ENCODE data around the gene C19orf81.

Gene C19orf81

GRCh38 chr19:50644315-50644915, 4.8 kb upstream of the C19orf81 start:
- POLR2A ChIA-PET = no interaction called here

GRCh38 chr19:50645107-50645506, 4.1 kb upstream of the C19orf81 start:
- no peak for DNase-seq (ENCODE audit: extremely low spot score)
- ChIA-PET CTCF (no interaction called here), POLR2A (no interaction called here)
- TF ChIP-seq, protein P1, sequence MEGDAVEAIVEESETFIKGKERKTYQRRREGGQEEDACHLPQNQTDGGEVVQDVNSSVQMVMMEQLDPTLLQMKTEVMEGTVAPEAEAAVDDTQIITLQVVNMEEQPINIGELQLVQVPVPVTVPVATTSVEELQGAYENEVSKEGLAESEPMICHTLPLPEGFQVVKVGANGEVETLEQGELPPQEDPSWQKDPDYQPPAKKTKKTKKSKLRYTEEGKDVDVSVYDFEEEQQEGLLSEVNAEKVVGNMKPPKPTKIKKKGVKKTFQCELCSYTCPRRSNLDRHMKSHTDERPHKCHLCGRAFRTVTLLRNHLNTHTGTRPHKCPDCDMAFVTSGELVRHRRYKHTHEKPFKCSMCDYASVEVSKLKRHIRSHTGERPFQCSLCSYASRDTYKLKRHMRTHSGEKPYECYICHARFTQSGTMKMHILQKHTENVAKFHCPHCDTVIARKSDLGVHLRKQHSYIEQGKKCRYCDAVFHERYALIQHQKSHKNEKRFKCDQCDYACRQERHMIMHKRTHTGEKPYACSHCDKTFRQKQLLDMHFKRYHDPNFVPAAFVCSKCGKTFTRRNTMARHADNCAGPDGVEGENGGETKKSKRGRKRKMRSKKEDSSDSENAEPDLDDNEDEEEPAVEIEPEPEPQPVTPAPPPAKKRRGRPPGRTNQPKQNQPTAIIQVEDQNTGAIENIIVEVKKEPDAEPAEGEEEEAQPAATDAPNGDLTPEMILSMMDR (IDR thresholded peaks at IDR 0.05; ENCODE audit: control extremely low read depth, extremely low read depth, low read depth, missing control alignments) = no peak

More at GRCh38 chr19:50644315-50644915, 4.8 kb upstream of the C19orf81 start:
- DNase-seq (ENCODE audit: extremely low spot score) = no peak
- CTCF ChIA-PET = no interaction called here
- TF ChIP-seq, protein P1 (IDR thresholded peaks at IDR 0.05; ENCODE audit: control extremely low read depth, extremely low read depth, low read depth, missing control alignments) = no peak

DNA sequence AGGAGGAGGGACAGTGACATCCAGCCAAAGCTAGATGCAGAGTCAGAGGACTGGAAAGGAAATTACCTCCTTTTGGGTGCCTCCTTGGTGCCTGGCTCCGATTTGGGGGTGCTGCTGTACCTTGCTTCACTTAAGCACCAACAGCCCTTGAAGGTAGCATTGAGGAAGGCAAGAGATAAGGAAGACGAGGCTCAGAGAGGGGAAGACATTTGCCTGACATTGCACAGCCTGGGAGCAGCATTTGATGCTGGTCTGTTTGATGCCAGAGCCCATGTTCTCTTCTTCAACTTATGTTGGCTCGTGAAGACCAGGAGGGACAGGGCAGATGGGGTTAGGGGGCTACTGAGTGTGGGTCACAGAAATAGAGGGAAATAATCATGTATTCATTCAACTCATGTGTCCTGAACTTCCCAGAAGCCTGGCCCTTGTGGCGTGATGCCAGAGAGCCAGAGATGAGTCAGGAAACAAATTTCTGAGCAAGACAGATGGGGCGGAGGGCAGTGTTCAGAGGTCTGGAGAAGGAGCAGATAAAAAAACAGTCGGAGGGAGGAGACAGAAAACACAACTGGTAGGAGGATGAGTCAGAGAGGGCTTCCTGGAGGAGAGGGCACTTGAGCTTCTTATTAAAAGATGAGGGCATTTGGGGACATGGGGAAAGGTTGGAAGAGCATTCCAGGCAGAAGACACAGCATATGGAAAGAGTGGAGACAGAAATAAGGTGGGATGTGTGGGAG, 3.0 kb upstream of the C19orf81 start:
- TF ChIP-seq, protein P1 (IDR thresholded peaks at IDR 0.05; ENCODE audit: control extremely low read depth, extremely low read depth, low read depth, missing control alignments) = no peak
- ChIA-PET POLR2A (no interaction called here), CTCF (no interaction called here)
- DNase-seq (ENCODE audit: extremely low spot score) = no peak

- CTCF ChIA-PET = no interaction called here
- TF ChIP-seq, protein P1 (IDR thresholded peaks at IDR 0.05; ENCODE audit: control extremely low read depth, extremely low read depth, low read depth, missing control alignments) = no peak
- DNase-seq (ENCODE audit: extremely low spot score) = no peak
- POLR2A ChIA-PET = no interaction called here
These were observed 1.2 kb upstream of the C19orf81 start for GRCh38 chr19:50647879-50648615.

GRCh38 chr19:50648659-50649058, 586 bp upstream of the C19orf81 start:
- TF ChIP-seq, protein P1 (IDR thresholded peaks at IDR 0.05; ENCODE audit: control extremely low read depth, extremely low read depth, low read depth, missing control alignments) = no peak
- ChIA-PET POLR2A (no interaction called here), CTCF (no interaction called here)
- DNase-seq (ENCODE audit: extremely low spot score) = no peak

GRCh38 chr19:50651174-50651573, 1.9 kb downstream of the C19orf81 start:
- DNase-seq (ENCODE audit: extremely low spot score) = no peak
- ChIA-PET POLR2A (no interaction called here), CTCF (interaction anchor here (1.9 kb wide), 1 partner anchor 19 kb away, joined by 6 read pairs; no protein-coding TSS in a partner anchor)
- TF ChIP-seq, protein P1 (IDR thresholded peaks at IDR 0.05; ENCODE audit: control extremely low read depth, extremely low read depth, low read depth, missing control alignments) = no peak
